ENCODE measurements around the gene NRG3.
"Not testable (repeated sequence)": the region's sequence is repeated elsewhere in the genome, so short reads cannot be mapped to it uniquely, and the experiment has no call there.

Gene NRG3

GRCh38 chr10:82942286-82943099 is 1067.5 kb downstream of the NRG3 start:
- DNase-seq: no peak

- no peak for DNase-seq
These were observed 1068.1 kb downstream of the NRG3 start for GRCh38 chr10:82943142-82943541.

GRCh38 chr10:82949816-82950575 is 1075.0 kb downstream of the NRG3 start:
- no peak for DNase-seq

GRCh38 chr10:82953331-82953730 is 1078.3 kb downstream of the NRG3 start:
- DNase-seq: no peak

GRCh38 chr10:82953909-82954308 is 1078.9 kb downstream of the NRG3 start:
- DNase-seq: no peak

- not testable (repeated sequence) for DNase-seq
These were observed 1085.5 kb downstream of the NRG3 start for GRCh38 chr10:82960421-82961060.

- no peak for DNase-seq
These were observed 1086.9 kb downstream of the NRG3 start for GRCh38 chr10:82961864-82962263.

- DNase-seq: no peak
These were observed 1091.1 kb downstream of the NRG3 start for GRCh38 chr10:82966130-82966529.

- DNase-seq: no peak
These were observed 1093.5 kb downstream of the NRG3 start for GRCh38 chr10:82968533-82968932.

GRCh38 chr10:82969405-82969804 is 1094.4 kb downstream of the NRG3 start:
- peak; percentile 4 for DNase-seq

GRCh38 chr10:82980321-82980720 is 1105.3 kb downstream of the NRG3 start:
- DNase-seq: no peak

- DNase-seq: no peak
These were observed 1106.2 kb downstream of the NRG3 start for GRCh38 chr10:82981137-82981723.

- no peak for DNase-seq
These were observed 1107.2 kb downstream of the NRG3 start for GRCh38 chr10:82982110-82982608.

- DNase-seq: no peak
These were observed 1111.2 kb downstream of the NRG3 start for GRCh38 chr10:82986216-82986615.

- DNase-seq: not testable (repeated sequence)
These were observed 1131.5 kb downstream of the NRG3 start for GRCh38 chr10:83006479-83006878.

GRCh38 chr10:83007510-83007909 is 1132.5 kb downstream of the NRG3 start:
- no peak for DNase-seq

- no peak for DNase-seq
These were observed 1137.9 kb downstream of the NRG3 start for GRCh38 chr10:83012866-83013265.

GRCh38 chr10:83017076-83017867 is 1142.3 kb downstream of the NRG3 start:
- DNase-seq: no peak

GRCh38 chr10:83023662-83024061 is 1148.7 kb downstream of the NRG3 start:
- no peak for DNase-seq

All from hematopoietic multipotent progenitor cell treated with erythropoietin and hydrocortisone succinate and interleukin-3 and kit ligand, for 8 days (in vitro differentiated cells).